K562 (cell line): ENCODE results near the gene RSPO1. TPM values are rescaled to one million over a fixed set of nuclear protein-coding genes. Genes with fewer than 3 reads are reported as not detected.

ENCODE experiments used
- ATAC-seq: fragments of 200-7000 bp; cut with Tn5 transposase; 3 replicates; pipeline ENCODE4 v1.9.1; 2020; ENCODE audit warnings: moderate library complexity
- BruUV-seq: library from RNA; stranded (reverse); fragments of 400-500 nt; replicated peaks from 2 replicates; lab custom pipeline; 2021; lab: Mats Ljungman, UMichigan
- CTCF ChIA-PET: fragments of 300-600 bp; formaldehyde crosslinking; extraction: SDS; loops from one replicate; lab custom pipeline; 2021; ENCODE audit warnings: low intra/inter-chr PET ratio; lab: Yijun Ruan, JAX
- POLR2A ChIA-PET: fragments of 300-600, 350-650 bp; sonication (Branson Sonifier 250); formaldehyde crosslinking; extraction: SDS; loops from one replicate; lab custom pipeline; 2021; ENCODE audit warnings: antibody characterized with exemption, inconsistent platforms; lab: Yijun Ruan, JAX
- DNase-seq, 4 experiments: peaks; one replicate each; pipeline versions ENCODE4 v3.0.0 to v3.0.0-alpha.2; 2011 to 2018; ENCODE audit warnings: low spot score in 3 of 4, mixed read lengths in 3 of 4; ENCODE audit errors: extremely low read depth in 1 of 4
- FAIRE-seq: peaks from 2 replicates; lab custom pipeline; 2011; peaks lifted over from hg19 to GRCh38; lab: Jason Lieb, UNC
- H2AFZ ChIP-seq: 2 replicates; pipeline ENCODE4 v1.6.0; 2011; ENCODE audit warnings: low read depth, low read length, control low read depth, inconsistent platforms
- H3K27ac ChIP-seq: fragments of 200-600 bp; 3 replicates; pipeline ENCODE4 v1.8.0; 2011; ENCODE audit warnings: low read depth, mild to moderate bottlenecking, control low read depth, inconsistent platforms, low read length, moderate library complexity, mixed read lengths; ENCODE audit errors: extremely low read depth
- H3K27me3 ChIP-seq, 2 experiments: fragments of 300-600 bp in 1 of 2; 2 replicates in 1 of 2; 3 replicates in 1 of 2; pipeline versions ENCODE4 v1.6.0 to v1.8.0; 2011; ENCODE audit warnings: inconsistent platforms in 2 of 2, low read length in 2 of 2, mild to moderate bottlenecking in 1 of 2, mixed read lengths in 1 of 2, moderate library complexity in 1 of 2; ENCODE audit not compliant: control insufficient read depth in 2 of 2, insufficient read depth in 2 of 2
- H3K36me3 ChIP-seq: fragments of 300-600 bp; 3 replicates; pipeline ENCODE4 v1.8.0; 2011; ENCODE audit warnings: mild to moderate bottlenecking, low read length, inconsistent platforms; ENCODE audit not compliant: control insufficient read depth, insufficient read depth
- H3K4me1 ChIP-seq, 2 experiments: fragments of 200-600 bp in 1 of 2; replicated peaks in 1 of 2; 2 replicates in 1 of 2; 3 replicates in 1 of 2; pipeline versions ENCODE4 v1.5.1 to v1.8.0; 2011; ENCODE audit warnings: inconsistent platforms in 2 of 2, low read length in 2 of 2, mild to moderate bottlenecking in 1 of 2, mixed read lengths in 1 of 2, moderate library complexity in 1 of 2; ENCODE audit not compliant: control insufficient read depth in 2 of 2, insufficient read depth in 2 of 2
- H3K4me2 ChIP-seq: 2 replicates; pipeline ENCODE4 v1.6.1; 2011; ENCODE audit warnings: low read length, control low read depth, inconsistent platforms, mixed read lengths; ENCODE audit not compliant: insufficient read depth
- H3K4me3 ChIP-seq: fragments of 200-600 bp; sonication (generic), shearing (Covaris generic); 2 replicates; pipeline ENCODE4 v1.5.1; 2016; ENCODE audit warnings: control low read depth, inconsistent platforms
- H3K79me2 ChIP-seq: fragments of 200-600 bp; 3 replicates; pipeline ENCODE4 v1.8.0; 2011; ENCODE audit warnings: low read length, inconsistent platforms; ENCODE audit not compliant: control insufficient read depth, insufficient read depth
- H3K9ac ChIP-seq, 2 experiments: 2 replicates each; pipeline versions ENCODE4 v1.6.0 to v1.6.1; 2011; ENCODE audit warnings: low read depth in 2 of 2, low read length in 2 of 2, control low read depth in 1 of 2, inconsistent platforms in 1 of 2, mild to moderate bottlenecking in 1 of 2, mixed read lengths in 1 of 2; ENCODE audit not compliant: insufficient read depth in 1 of 2
- H3K9me1 ChIP-seq: one replicate; pipeline ENCODE4 v1.6.0; 2011; ENCODE audit warnings: inconsistent platforms, mild to moderate bottlenecking, low read length, moderate library complexity; ENCODE audit not compliant: control insufficient read depth, insufficient read depth
- H3K9me3 ChIP-seq: replicated peaks from 2 replicates; pipeline ENCODE4 v1.5.1; 2011; ENCODE audit warnings: low read depth, low read length, inconsistent platforms; ENCODE audit not compliant: control insufficient read depth, insufficient read depth
- H4K20me1 ChIP-seq: replicated peaks from 2 replicates; pipeline ENCODE4 v1.6.1; 2011; ENCODE audit warnings: low read length, inconsistent platforms, mixed read lengths; ENCODE audit not compliant: control insufficient read depth, insufficient read depth
- ARNT ChIP-seq, 2 experiments: fragments of 450-650 bp; IDR thresholded peaks; 2 replicates each; pipeline ENCODE4 v1.6.1; 2016; ENCODE audit warnings: mild to moderate bottlenecking in 1 of 2
- CHD1 ChIP-seq: fragments of 200-600 bp; sonication (generic); IDR thresholded peaks from one replicate; pipeline ENCODE4 v1.6.1; 2012; ENCODE audit warnings: mild to moderate bottlenecking, moderate library complexity, low read length, inconsistent platforms
- EHMT2 ChIP-seq: fragments of 450-650 bp; IDR thresholded peaks from 2 replicates; pipeline ENCODE4 v1.6.1; 2018; ENCODE audit warnings: antibody characterized with exemption
- NCOR1 ChIP-seq: fragments of 450-650 bp; IDR thresholded peaks from 2 replicates; pipeline ENCODE4 v1.6.1; 2016; ENCODE audit warnings: mild to moderate bottlenecking, moderate library complexity
- SIN3B ChIP-seq: fragments of 450-650 bp; IDR thresholded peaks from 2 replicates; pipeline ENCODE4 v1.6.1; 2017; ENCODE audit warnings: low read depth, mild to moderate bottlenecking, moderate library complexity
- XRCC4 ChIP-seq: IDR thresholded peaks from one replicate; pipeline ENCODE4 v1.6.1; 2011; ENCODE audit not compliant: insufficient read depth, insufficient read length; ENCODE audit errors: extremely low read depth
- ZBTB1 ChIP-seq: sonication (generic); formaldehyde crosslinking; IDR thresholded peaks from 2 replicates; pipeline ENCODE4 v1.8.1; 2023; ENCODE audit warnings: missing genetic modification reagents, low read depth, mild to moderate bottlenecking, borderline replicate concordance
- ZC3H4 ChIP-seq: sonication (generic); formaldehyde crosslinking; IDR thresholded peaks from 2 replicates; pipeline ENCODE4 v1.9.0; 2021; ENCODE audit warnings: missing genetic modification reagents, borderline replicate concordance
- ZNF253 ChIP-seq: fragments of 250-450 bp; sonication (Bioruptor Pico); conservative IDR thresholded peaks from 2 replicates; pipeline ENCODE4 v1.6.1; 2021; ENCODE audit warnings: mild to moderate bottlenecking
- ZNF263 ChIP-seq: sonication (generic); formaldehyde crosslinking; IDR thresholded peaks from 2 replicates; pipeline ENCODE4 v1.8.0; 2022; ENCODE audit warnings: mild to moderate bottlenecking, missing genetic modification reagents, borderline replicate concordance
- WGBS: fragments of 100-300 bp; shearing (Covaris generic); methylation state at CpG from one replicate; pipeline ENCODE4 v1.1.6; 2016; ENCODE audit warnings: low coverage, mixed read lengths; ENCODE audit not compliant: insufficient coverage; ENCODE audit errors: missing lambda C conversion rate; 5-methylcytosine and 5-hydroxymethylcytosine counted together
- in situ Hi-C: fragments of 300-500 bp; cut with MboI; formaldehyde crosslinking; loops from 4 replicates; pipeline ENCODE4 v1.15.0; 2018; ENCODE audit warnings: inconsistent platforms, mixed read lengths
- intact Hi-C: fragments of 100-400 bp; cut with micrococcal nuclease; formaldehyde crosslinking; loops from 2 replicates; pipeline ENCODE4 v1.14.2; 2022
- polyA plus RNA-seq, 8 experiments: library from polyadenylated mRNA; depleted of rRNA in 4 of 8; stranded (reverse) in 5 of 8; unstranded in 3 of 8; fragments of >200 nt; fragmentation: Nextera tagmentation in 2 of 8; fragmentation: Illumina TruSeq in 1 of 8; extraction: Ambion mirVana in 2 of 8; extraction: Trizol in 1 of 8; gene quantifications; 2 replicates each; pipeline versions ENCODE4 v1.2.1 to v1.2.3, GENCODE V29; 2011 to 2014; ENCODE audit warnings: inconsistent platforms in 1 of 8, missing spikeins in 1 of 8
- total RNA-seq, 7 experiments: library from RNA; depleted of rRNA in 6 of 7; stranded (reverse); fragments of >200 nt in 6 of 7; fragmentation: Illumina TruSeq in 2 of 7; extraction: Trizol in 2 of 7; gene quantifications; 2 replicates each; pipeline versions ENCODE4 v1.2.1 to v1.2.3, GENCODE V29; 2011 to 2021; ENCODE audit warnings: low replicate concordance in 1 of 7
- TF ChIP-seq, protein P1 (sequence below): sonication (generic); formaldehyde crosslinking; IDR thresholded peaks from 2 replicates; pipeline ENCODE4 v1.4.0; 2020; ENCODE audit warnings: mild to moderate bottlenecking, missing genetic modification reagents
- TF ChIP-seq, protein P2 (sequence below): conservative IDR thresholded peaks from 2 replicates; pipeline ENCODE4 v1.6.1; 2011; ENCODE audit warnings: low read depth, mild to moderate bottlenecking, low read length; ENCODE audit not compliant: control insufficient read depth
- TF ChIP-seq, protein P3 (sequence below): fragments of 250-450 bp; sonication (Bioruptor Pico); IDR thresholded peaks from 2 replicates; pipeline ENCODE4 v1.9.0; 2021; ENCODE audit warnings: mild to moderate bottlenecking

RSPO1 gene
- total and polyA plus RNA-seq, 9 of the 15 experiments (the other 6 are each of a cell fraction or from before 2014, with no cell fraction given) = not detected

DNA sequence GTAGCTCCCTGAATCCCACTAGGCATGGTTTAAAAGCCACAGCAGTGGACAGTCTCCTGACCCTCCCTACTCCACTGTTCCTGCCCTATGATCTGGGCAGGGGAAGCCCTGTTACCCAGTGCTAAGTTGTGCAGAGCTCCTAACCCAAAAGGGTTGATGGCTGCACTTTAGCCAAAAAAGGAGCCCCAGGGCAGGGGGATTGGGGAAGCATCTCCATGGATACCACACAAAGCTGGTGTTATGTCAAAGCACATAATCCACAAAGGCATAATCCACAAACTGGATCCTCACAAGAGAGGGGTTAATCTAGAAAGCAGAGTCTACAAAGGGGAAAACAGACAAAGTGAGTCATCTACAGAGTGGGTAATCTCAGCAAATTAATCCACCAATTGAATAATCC lies 5.7 kb downstream of the RSPO1 start (continued):
- TF ChIP-seq EHMT2 (no peak), SIN3B (no peak), ZC3H4 (CRISPR knock-in tag) (no peak), ZNF253 (no peak)
- TF ChIP-seq, protein P1, sequence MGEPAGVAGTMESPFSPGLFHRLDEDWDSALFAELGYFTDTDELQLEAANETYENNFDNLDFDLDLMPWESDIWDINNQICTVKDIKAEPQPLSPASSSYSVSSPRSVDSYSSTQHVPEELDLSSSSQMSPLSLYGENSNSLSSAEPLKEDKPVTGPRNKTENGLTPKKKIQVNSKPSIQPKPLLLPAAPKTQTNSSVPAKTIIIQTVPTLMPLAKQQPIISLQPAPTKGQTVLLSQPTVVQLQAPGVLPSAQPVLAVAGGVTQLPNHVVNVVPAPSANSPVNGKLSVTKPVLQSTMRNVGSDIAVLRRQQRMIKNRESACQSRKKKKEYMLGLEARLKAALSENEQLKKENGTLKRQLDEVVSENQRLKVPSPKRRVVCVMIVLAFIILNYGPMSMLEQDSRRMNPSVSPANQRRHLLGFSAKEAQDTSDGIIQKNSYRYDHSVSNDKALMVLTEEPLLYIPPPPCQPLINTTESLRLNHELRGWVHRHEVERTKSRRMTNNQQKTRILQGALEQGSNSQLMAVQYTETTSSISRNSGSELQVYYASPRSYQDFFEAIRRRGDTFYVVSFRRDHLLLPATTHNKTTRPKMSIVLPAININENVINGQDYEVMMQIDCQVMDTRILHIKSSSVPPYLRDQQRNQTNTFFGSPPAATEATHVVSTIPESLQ (CRISPR knock-in tag) = no peak
- TF ChIP-seq, protein P2, sequence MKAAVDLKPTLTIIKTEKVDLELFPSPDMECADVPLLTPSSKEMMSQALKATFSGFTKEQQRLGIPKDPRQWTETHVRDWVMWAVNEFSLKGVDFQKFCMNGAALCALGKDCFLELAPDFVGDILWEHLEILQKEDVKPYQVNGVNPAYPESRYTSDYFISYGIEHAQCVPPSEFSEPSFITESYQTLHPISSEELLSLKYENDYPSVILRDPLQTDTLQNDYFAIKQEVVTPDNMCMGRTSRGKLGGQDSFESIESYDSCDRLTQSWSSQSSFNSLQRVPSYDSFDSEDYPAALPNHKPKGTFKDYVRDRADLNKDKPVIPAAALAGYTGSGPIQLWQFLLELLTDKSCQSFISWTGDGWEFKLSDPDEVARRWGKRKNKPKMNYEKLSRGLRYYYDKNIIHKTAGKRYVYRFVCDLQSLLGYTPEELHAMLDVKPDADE = no peak

DNA sequence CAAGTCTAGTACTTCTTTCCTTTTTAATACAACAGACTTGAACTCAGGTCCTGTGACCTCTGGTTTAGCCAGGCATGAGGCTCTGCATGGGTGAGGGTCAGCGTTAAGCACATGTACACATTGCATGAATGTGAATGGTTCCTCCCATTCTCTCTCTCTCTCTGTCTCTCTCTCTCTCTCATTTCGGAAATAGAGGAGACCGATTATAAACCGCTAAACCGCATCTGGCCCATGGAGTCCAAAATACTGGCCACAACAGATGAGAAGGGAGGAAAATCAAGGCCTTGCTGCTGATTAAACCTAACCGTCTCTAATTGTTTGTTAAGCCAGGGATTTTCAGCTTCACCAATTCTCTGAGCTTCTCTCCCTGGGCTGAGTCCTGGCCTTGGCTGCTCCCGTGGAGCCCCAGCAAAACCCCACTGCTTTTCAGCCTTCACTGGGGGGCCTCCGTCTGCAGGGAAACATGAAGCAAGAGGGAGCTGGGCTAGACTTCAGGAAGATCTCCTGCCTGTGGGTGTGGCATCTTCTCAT lies 6.6 kb downstream of the RSPO1 start:
- peaks cover 77 to 86% of the 10 kb centered on the region in 2 experiments for H3K27me3 ChIP-seq
- ChIA-PET POLR2A (interaction anchor here (0.5 to 1.5 kb wide), 2 partner anchors 10 to 194 kb away, joined by 3 to 4 read pairs; no protein-coding TSS in a partner anchor), CTCF (no interaction called here)
- no peaks in the 10 kb centered on the region for H3K9me1 ChIP-seq
- H3K36me3 ChIP-seq = no peaks in the 10 kb centered on the region
- FAIRE-seq = peak; percentile 42
- H3K9ac ChIP-seq = no peak overlapping the region
- no peaks in the 10 kb centered on the region for H3K79me2 ChIP-seq
- no peak overlapping the region for H3K4me3 ChIP-seq
- no peak overlapping the region for H2AFZ ChIP-seq
- 0% methylated on average over 8 of the region's 8 CpGs for WGBS
- TF ChIP-seq, protein P3, sequence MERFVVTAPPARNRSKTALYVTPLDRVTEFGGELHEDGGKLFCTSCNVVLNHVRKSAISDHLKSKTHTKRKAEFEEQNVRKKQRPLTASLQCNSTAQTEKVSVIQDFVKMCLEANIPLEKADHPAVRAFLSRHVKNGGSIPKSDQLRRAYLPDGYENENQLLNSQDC (CRISPR knock-in tag) = no peak
- TF ChIP-seq NCOR1 (no peak), ZNF263 (CRISPR knock-in tag) (no peak), ARNT (IDR thresholded peaks at IDR 0.05) (no peak), XRCC4 (no peak), ZBTB1 (CRISPR knock-in tag) (peak; percentile 70; the same call in 1 of the 2 replicates), CHD1 (no peak)
- H3K27ac ChIP-seq = no peak overlapping the region
- peaks cover 0 to 7% of the 10 kb centered on the region in 2 experiments; a peak in 1 of 5 replicates for H3K4me1 ChIP-seq
- BruUV-seq = no TSS peak
- ATAC-seq = no peak
- peaks cover 18% of the 10 kb centered on the region; the same call in 1 of the 2 replicates for H4K20me1 ChIP-seq
- no peak for DNase-seq
- no peak overlapping the region for H3K4me2 ChIP-seq
- in situ Hi-C loops = no loop called here
- H3K9me3 ChIP-seq = no peaks in the 10 kb centered on the region
- intact Hi-C loops = no loop called here
